Liver (tissue), 9 donors: ENCODE data around the gene SEC22A. TPM values are rescaled to one million over a fixed set of nuclear protein-coding genes. Genes with fewer than 3 reads are reported as not detected.

Source experiments
- DNase-seq: peaks from one replicate; pipeline ENCODE4 v3.0.0-alpha.2; 2017; ENCODE audit warnings: low spot score
- H3K27ac ChIP-seq, 2 donors: one replicate each; pipeline ENCODE4 v1.7.0; 2013; ENCODE audit warnings: inconsistent platforms in 2 of 2, low read length in 2 of 2, control low read depth in 1 of 2, low read depth in 1 of 2, mild to moderate bottlenecking in 1 of 2
- H3K27me3 ChIP-seq, 4 donors: one replicate each; pipeline versions ENCODE4 v1.6.1 to v1.7.0; 2013; ENCODE audit warnings: low read length in 3 of 4, inconsistent platforms in 1 of 4, mild to moderate bottlenecking in 1 of 4, moderate library complexity in 1 of 4; ENCODE audit not compliant: control insufficient read depth in 4 of 4, insufficient read depth in 4 of 4
- H3K36me3 ChIP-seq, 4 donors: one replicate each; pipeline versions ENCODE4 v1.6.1 to v1.7.0; 2013; ENCODE audit warnings: low read length in 3 of 4, mild to moderate bottlenecking in 3 of 4, low read depth in 1 of 4, moderate library complexity in 1 of 4; ENCODE audit not compliant: control insufficient read depth in 4 of 4, insufficient read depth in 3 of 4
- H3K4me1 ChIP-seq, 4 donors: one replicate each; pipeline versions ENCODE4 v1.6.1 to v1.7.0; 2013; ENCODE audit warnings: low read length in 3 of 4, mild to moderate bottlenecking in 3 of 4, moderate library complexity in 1 of 4; ENCODE audit not compliant: control insufficient read depth in 4 of 4, insufficient read depth in 4 of 4
- H3K4me3 ChIP-seq, 3 donors: one replicate each; pipeline versions ENCODE4 v1.6.1 to v1.7.0; 2013; ENCODE audit warnings: low read length in 3 of 3, control low read depth in 1 of 3, low read depth in 1 of 3, mild to moderate bottlenecking in 1 of 3
- H3K9ac ChIP-seq, 2 donors: one replicate each; pipeline ENCODE4 v1.7.0; 2013; ENCODE audit warnings: low read length in 2 of 2, mild to moderate bottlenecking in 2 of 2, moderate library complexity in 2 of 2, control low read depth in 1 of 2, low read depth in 1 of 2
- H3K9me3 ChIP-seq, 4 donors: one replicate each; pipeline versions ENCODE4 v1.6.1 to v1.7.0; 2013; ENCODE audit warnings: low read length in 3 of 4; ENCODE audit not compliant: control insufficient read depth in 4 of 4
- FOXA1 ChIP-seq: IDR thresholded peaks from 2 replicates; pipeline ENCODE4 v1.6.1; 2016; ENCODE audit warnings: antibody characterized with exemption
- FOXA2 ChIP-seq: IDR thresholded peaks from 2 replicates; pipeline ENCODE4 v1.6.1; 2016; ENCODE audit warnings: antibody characterized with exemption
- GABPA ChIP-seq, 2 donors: IDR thresholded peaks in 1 of 2; conservative IDR thresholded peaks in 1 of 2; 2 replicates each; pipeline ENCODE4 v1.6.1; 2016; ENCODE audit warnings: antibody characterized with exemption in 2 of 2, mild to moderate bottlenecking in 1 of 2, moderate library complexity in 1 of 2
- HNF4G ChIP-seq: IDR thresholded peaks from 2 replicates; pipeline ENCODE4 v1.6.1; 2016; ENCODE audit warnings: antibody characterized with exemption
- JUND ChIP-seq, 2 donors: IDR thresholded peaks; 2 replicates each; pipeline ENCODE4 v1.6.1; 2016; ENCODE audit warnings: antibody characterized with exemption in 2 of 2
- NR2F2 ChIP-seq: IDR thresholded peaks from 2 replicates; pipeline ENCODE4 v1.6.1; 2016; ENCODE audit warnings: antibody characterized with exemption
- SP1 ChIP-seq: IDR thresholded peaks from 2 replicates; pipeline ENCODE4 v1.6.1; 2018; ENCODE audit warnings: antibody characterized with exemption, mild to moderate bottlenecking
- TAF1 ChIP-seq: conservative IDR thresholded peaks from 2 replicates; pipeline ENCODE4 v1.6.1; 2016; ENCODE audit warnings: antibody characterized with exemption, mild to moderate bottlenecking
- YY1 ChIP-seq: IDR thresholded peaks from 2 replicates; pipeline ENCODE4 v1.6.1; 2016; ENCODE audit warnings: antibody characterized with exemption, mild to moderate bottlenecking
- WGBS: extraction: QIAGEN DNeasy Blood & Tissue Kit; methylation state at CpG from one replicate; pipeline ENCODE4 v1.1.7; 2013; 5-methylcytosine and 5-hydroxymethylcytosine counted together
- polyA plus RNA-seq, 2 donors: library from polyadenylated mRNA; stranded (reverse) in 1 of 2; unstranded in 1 of 2; fragments of 200-250 nt in 1 of 2; fragments of >200 nt in 1 of 2; fragmentation: Nextera tagmentation in 1 of 2; extraction: Ambion mirVana in 1 of 2; gene quantifications; one replicate each; pipeline versions ENCODE4 v1.2.1 to v1.2.3, GENCODE V29; 2013 to 2015
- total RNA-seq, 2 donors: library from RNA; depleted of rRNA; stranded (reverse); fragments of >200 nt; gene quantifications; one replicate each; pipeline ENCODE4 v1.2.3, GENCODE V29; 2014
- TF ChIP-seq, protein P1 (sequence below): fragments of 150-350 bp; IDR thresholded peaks from 2 replicates; pipeline ENCODE4 v1.5.1; 2017; ENCODE audit warnings: improper control_type of control experiment, low read depth, low read length; ENCODE audit not compliant: missing input control
- TF ChIP-seq, protein P2 (sequence below): IDR thresholded peaks from 2 replicates; pipeline ENCODE4 v1.6.1; 2016; ENCODE audit warnings: antibody characterized with exemption, mild to moderate bottlenecking
- TF ChIP-seq, protein P3 (sequence below): IDR thresholded peaks from 2 replicates; pipeline ENCODE4 v1.6.1; 2016; ENCODE audit warnings: antibody characterized with exemption
- TF ChIP-seq, protein P4 (sequence below): IDR thresholded peaks from 2 replicates; pipeline ENCODE4 v1.6.1; 2016; ENCODE audit warnings: antibody characterized with exemption
- donor health status: healthy.
- donor health status: healthy.
- donor health status: healthy.
- donor health status: healthy.
- donor health status: healthy.

The SEC22A gene
- total and polyA plus RNA-seq, 4 donors = 9.7 to 21.7 (median 16.1) TPM

DNA sequence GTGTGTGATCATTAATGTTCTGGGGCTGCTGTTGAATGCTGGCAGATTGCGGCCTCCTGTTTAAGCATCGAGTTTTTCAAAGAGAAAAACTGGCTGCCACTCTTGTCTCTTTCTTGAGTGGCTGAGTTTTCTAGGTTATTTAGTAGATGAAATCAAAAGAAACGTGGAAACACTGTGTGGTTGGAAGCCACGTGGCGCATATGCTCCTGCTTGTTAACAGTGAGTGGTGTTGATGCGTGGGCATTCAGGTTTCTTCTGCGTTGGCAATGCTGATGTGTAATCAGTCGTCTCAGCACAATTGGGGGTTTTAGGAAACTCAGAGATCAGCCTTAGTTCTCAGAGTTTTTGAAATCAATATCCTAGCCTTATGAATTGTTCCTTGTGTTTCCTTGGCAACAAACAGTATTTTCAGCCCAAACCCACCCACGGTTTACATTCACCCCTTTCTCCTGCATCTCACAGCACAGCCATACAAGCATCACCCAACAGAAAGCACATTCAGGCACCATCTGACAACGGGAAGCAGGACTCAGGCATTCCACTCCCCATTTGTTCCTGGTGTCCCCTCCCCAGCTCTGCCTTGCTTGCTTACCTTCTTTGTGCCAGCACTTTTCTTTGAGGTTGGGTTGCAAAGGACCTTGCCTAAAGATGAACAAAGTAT lies 74.7 kb downstream of the SEC22A start (continued):
- TF ChIP-seq, protein P1, sequence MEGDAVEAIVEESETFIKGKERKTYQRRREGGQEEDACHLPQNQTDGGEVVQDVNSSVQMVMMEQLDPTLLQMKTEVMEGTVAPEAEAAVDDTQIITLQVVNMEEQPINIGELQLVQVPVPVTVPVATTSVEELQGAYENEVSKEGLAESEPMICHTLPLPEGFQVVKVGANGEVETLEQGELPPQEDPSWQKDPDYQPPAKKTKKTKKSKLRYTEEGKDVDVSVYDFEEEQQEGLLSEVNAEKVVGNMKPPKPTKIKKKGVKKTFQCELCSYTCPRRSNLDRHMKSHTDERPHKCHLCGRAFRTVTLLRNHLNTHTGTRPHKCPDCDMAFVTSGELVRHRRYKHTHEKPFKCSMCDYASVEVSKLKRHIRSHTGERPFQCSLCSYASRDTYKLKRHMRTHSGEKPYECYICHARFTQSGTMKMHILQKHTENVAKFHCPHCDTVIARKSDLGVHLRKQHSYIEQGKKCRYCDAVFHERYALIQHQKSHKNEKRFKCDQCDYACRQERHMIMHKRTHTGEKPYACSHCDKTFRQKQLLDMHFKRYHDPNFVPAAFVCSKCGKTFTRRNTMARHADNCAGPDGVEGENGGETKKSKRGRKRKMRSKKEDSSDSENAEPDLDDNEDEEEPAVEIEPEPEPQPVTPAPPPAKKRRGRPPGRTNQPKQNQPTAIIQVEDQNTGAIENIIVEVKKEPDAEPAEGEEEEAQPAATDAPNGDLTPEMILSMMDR = no peak

DNA sequence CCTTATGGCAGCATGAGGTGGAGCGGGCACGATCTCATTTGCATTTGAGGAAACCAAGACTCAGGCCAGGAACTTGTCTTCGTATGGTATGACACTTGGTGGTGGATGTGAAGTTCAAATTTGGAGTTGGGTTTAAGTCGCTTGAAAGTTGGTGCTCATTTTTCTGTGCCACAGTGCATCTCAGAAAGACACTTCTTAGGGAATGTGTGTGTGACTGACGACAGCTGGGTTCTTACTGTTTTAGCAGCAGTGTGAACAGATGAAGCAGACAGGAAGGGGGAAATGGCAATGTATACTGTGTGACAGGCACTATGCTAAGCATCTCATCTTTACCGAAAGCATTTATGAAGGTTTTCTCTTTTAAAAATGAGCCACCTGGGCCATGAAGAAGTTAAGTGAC lies 75.4 kb downstream of the SEC22A start:
- Histone ChIP-seq H3K9ac (no peak overlapping the region), H3K27ac (no peak overlapping the region)
- WGBS = 95% methylated on average over 6 of the region's 6 CpGs

More for the DNA sequence above, 75.4 kb downstream of the SEC22A start:
- no peaks in the 10 kb centered on the region for H3K27me3 ChIP-seq
- no peaks in the 10 kb centered on the region for H3K4me1 ChIP-seq
- H3K36me3 ChIP-seq = peaks cover 0 to 3% (median 0%) of the 10 kb centered on the region in 4 donors
- no peak overlapping the region for H3K4me3 ChIP-seq
- no peaks in the 10 kb centered on the region for H3K9me3 ChIP-seq
- TF ChIP-seq YY1 = no peak
- TF ChIP-seq JUND (IDR thresholded peaks at IDR 0.05) = no peak
- TF ChIP-seq TAF1 = no peak
- TF ChIP-seq NR2F2 = no peak
- no peak for TF ChIP-seq SP1
- TF ChIP-seq HNF4G = no peak
- TF ChIP-seq, protein P2, sequence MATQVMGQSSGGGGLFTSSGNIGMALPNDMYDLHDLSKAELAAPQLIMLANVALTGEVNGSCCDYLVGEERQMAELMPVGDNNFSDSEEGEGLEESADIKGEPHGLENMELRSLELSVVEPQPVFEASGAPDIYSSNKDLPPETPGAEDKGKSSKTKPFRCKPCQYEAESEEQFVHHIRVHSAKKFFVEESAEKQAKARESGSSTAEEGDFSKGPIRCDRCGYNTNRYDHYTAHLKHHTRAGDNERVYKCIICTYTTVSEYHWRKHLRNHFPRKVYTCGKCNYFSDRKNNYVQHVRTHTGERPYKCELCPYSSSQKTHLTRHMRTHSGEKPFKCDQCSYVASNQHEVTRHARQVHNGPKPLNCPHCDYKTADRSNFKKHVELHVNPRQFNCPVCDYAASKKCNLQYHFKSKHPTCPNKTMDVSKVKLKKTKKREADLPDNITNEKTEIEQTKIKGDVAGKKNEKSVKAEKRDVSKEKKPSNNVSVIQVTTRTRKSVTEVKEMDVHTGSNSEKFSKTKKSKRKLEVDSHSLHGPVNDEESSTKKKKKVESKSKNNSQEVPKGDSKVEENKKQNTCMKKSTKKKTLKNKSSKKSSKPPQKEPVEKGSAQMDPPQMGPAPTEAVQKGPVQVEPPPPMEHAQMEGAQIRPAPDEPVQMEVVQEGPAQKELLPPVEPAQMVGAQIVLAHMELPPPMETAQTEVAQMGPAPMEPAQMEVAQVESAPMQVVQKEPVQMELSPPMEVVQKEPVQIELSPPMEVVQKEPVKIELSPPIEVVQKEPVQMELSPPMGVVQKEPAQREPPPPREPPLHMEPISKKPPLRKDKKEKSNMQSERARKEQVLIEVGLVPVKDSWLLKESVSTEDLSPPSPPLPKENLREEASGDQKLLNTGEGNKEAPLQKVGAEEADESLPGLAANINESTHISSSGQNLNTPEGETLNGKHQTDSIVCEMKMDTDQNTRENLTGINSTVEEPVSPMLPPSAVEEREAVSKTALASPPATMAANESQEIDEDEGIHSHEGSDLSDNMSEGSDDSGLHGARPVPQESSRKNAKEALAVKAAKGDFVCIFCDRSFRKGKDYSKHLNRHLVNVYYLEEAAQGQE = no peak
- no peak for TF ChIP-seq FOXA2
- TF ChIP-seq, protein P3, sequence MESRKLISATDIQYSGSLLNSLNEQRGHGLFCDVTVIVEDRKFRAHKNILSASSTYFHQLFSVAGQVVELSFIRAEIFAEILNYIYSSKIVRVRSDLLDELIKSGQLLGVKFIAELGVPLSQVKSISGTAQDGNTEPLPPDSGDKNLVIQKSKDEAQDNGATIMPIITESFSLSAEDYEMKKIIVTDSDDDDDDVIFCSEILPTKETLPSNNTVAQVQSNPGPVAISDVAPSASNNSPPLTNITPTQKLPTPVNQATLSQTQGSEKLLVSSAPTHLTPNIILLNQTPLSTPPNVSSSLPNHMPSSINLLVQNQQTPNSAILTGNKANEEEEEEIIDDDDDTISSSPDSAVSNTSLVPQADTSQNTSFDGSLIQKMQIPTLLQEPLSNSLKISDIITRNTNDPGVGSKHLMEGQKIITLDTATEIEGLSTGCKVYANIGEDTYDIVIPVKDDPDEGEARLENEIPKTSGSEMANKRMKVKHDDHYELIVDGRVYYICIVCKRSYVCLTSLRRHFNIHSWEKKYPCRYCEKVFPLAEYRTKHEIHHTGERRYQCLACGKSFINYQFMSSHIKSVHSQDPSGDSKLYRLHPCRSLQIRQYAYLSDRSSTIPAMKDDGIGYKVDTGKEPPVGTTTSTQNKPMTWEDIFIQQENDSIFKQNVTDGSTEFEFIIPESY = no peak
- TF ChIP-seq, protein P4, sequence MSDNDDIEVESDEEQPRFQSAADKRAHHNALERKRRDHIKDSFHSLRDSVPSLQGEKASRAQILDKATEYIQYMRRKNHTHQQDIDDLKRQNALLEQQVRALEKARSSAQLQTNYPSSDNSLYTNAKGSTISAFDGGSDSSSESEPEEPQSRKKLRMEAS = no peak
- TF ChIP-seq, protein P1 = no peak
- TF ChIP-seq FOXA1 = no peak
- TF ChIP-seq GABPA (IDR thresholded peaks at IDR 0.05 in 1 of 2, conservative IDR thresholded peaks at IDR 0.05 in 1 of 2) = no peak
- DNase-seq = no peak
